GM12878 (cell line): Measurements from ENCODE around the gene DUSP14. TPM values are rescaled to one million over a fixed set of nuclear protein-coding genes. Genes with fewer than 3 reads are reported as not detected.

Source experiments
- ATAC-seq: fragments of 200-7000 bp; cut with Tn5 transposase; 3 replicates; pipeline ENCODE4 v1.9.1; 2020; ENCODE audit warnings: mild to moderate bottlenecking, moderate library complexity
- BruUV-seq: library from RNA; stranded (reverse); fragments of 400-500 nt; replicated peaks from 2 replicates; lab custom pipeline; 2021; lab: Mats Ljungman, UMichigan
- CTCF ChIA-PET: fragments of 300-600 bp; sonication (Branson Sonifier 250); formaldehyde crosslinking; extraction: SDS; loops from one replicate; lab custom pipeline; 2021; ENCODE audit warnings: inconsistent platforms; lab: Yijun Ruan, JAX
- POLR2A ChIA-PET: fragments of 350-600 bp; formaldehyde crosslinking; extraction: SDS; loops from one replicate; lab custom pipeline; 2021; ENCODE audit warnings: inconsistent platforms; lab: Charles Lee
- RAD21 ChIA-PET: fragments of 300-600 bp; sonication (Branson Sonifier 250); formaldehyde crosslinking; loops from one replicate; lab custom pipeline; 2023; ENCODE audit warnings: antibody characterized with exemption; ENCODE audit not compliant: unreplicated experiment; lab: Charles Lee
- SMC1A ChIA-PET: fragments of 300-600 bp; sonication (Branson Sonifier 250); formaldehyde crosslinking; loops from one replicate; lab custom pipeline; 2023; ENCODE audit not compliant: unreplicated experiment, uncharacterized antibody; lab: Charles Lee
- DNase-seq: peaks from one replicate; pipeline ENCODE4 v3.0.0-alpha.2; 2011; ENCODE audit warnings: low read depth, low spot score
- FAIRE-seq: peaks from 3 replicates; lab custom pipeline; 2011; peaks lifted over from hg19 to GRCh38; lab: Jason Lieb, UNC
- H2AFZ ChIP-seq: 2 replicates; pipeline ENCODE4 v1.6.0; 2011; ENCODE audit warnings: low read depth, low read length, control low read depth; ENCODE audit not compliant: control insufficient read depth
- H3K27ac ChIP-seq: 2 replicates; pipeline ENCODE4 v1.5.1; 2011; ENCODE audit warnings: control low read depth; ENCODE audit not compliant: control insufficient read depth, insufficient read depth
- H3K27me3 ChIP-seq, 2 experiments: replicated peaks in 1 of 2; 2 replicates each; pipeline versions ENCODE4 v1.6.0 to v1.6.1; 2011; ENCODE audit warnings: low read length in 1 of 2; ENCODE audit not compliant: control insufficient read depth in 2 of 2, insufficient read depth in 2 of 2
- H3K36me3 ChIP-seq, 2 experiments: 2 replicates each; pipeline ENCODE4 v1.5.1; 2011; ENCODE audit warnings: low read length in 1 of 2; ENCODE audit not compliant: control insufficient read depth in 2 of 2, insufficient read depth in 2 of 2
- H3K4me1 ChIP-seq: 2 replicates; pipeline ENCODE4 v1.6.1; 2011; ENCODE audit warnings: mild to moderate bottlenecking, low read length, moderate library complexity, mixed read lengths; ENCODE audit not compliant: control insufficient read depth, insufficient read depth
- H3K4me2 ChIP-seq: 2 replicates; pipeline ENCODE4 v1.6.0; 2011; ENCODE audit warnings: control low read depth; ENCODE audit not compliant: control insufficient read depth, insufficient read depth
- H3K4me3 ChIP-seq: fragments of 200-600 bp; sonication (generic); 2 replicates; pipeline ENCODE4 v1.5.1; 2016
- H3K79me2 ChIP-seq: 2 replicates; pipeline ENCODE4 v1.6.0; 2011; ENCODE audit warnings: low read length; ENCODE audit not compliant: control insufficient read depth, insufficient read depth
- H3K9ac ChIP-seq: 2 replicates; pipeline ENCODE4 v1.8.0; 2011; ENCODE audit warnings: low read length, control low read depth, mixed read lengths; ENCODE audit not compliant: control insufficient read depth, insufficient read depth
- H3K9me3 ChIP-seq: replicated peaks from 3 replicates; pipeline ENCODE4 v1.5.1; 2011; ENCODE audit warnings: mild to moderate bottlenecking, low read length; ENCODE audit not compliant: control insufficient read depth, insufficient read depth
- H4K20me1 ChIP-seq: 2 replicates; pipeline ENCODE4 v1.6.0; 2011; ENCODE audit not compliant: control insufficient read depth, insufficient read depth
- ETV6 ChIP-seq, 2 experiments: fragments of 450-650 bp in 1 of 2; IDR thresholded peaks in 1 of 2; conservative IDR thresholded peaks in 1 of 2; 2 replicates each; pipeline ENCODE4 v1.6.1; 2014; ENCODE audit warnings: antibody characterized with exemption in 1 of 2, borderline replicate concordance in 1 of 2, low read depth in 1 of 2, mild to moderate bottlenecking in 1 of 2, moderate library complexity in 1 of 2
- HDAC2 ChIP-seq: fragments of 200-600 bp; sonication (generic); IDR thresholded peaks from 2 replicates; pipeline ENCODE4 v1.6.1; 2017
- HDAC6 ChIP-seq: fragments of 200-600 bp; sonication (generic); IDR thresholded peaks from one replicate; pipeline ENCODE4 v1.8.0; 2017; ENCODE audit warnings: antibody characterized with exemption; ENCODE audit not compliant: unreplicated experiment
- IKZF1 ChIP-seq: fragments of 450-650 bp; conservative IDR thresholded peaks from 2 replicates; pipeline ENCODE4 v1.6.1; 2017; ENCODE audit warnings: antibody characterized with exemption, mild to moderate bottlenecking
- JUNB ChIP-seq: IDR thresholded peaks from 2 replicates; pipeline ENCODE4 v1.6.1; 2016; ENCODE audit warnings: antibody characterized with exemption, mild to moderate bottlenecking
- MEF2A ChIP-seq: IDR thresholded peaks from 2 replicates; pipeline ENCODE4 v1.6.1; 2011; ENCODE audit warnings: low read depth, mild to moderate bottlenecking, low read length, moderate library complexity; ENCODE audit not compliant: insufficient read depth
- MEF2B ChIP-seq: fragments of 450-650 bp; IDR thresholded peaks from 2 replicates; pipeline ENCODE4 v1.6.1; 2018; ENCODE audit warnings: mild to moderate bottlenecking, moderate library complexity; ENCODE audit not compliant: partially characterized antibody, poor library complexity, severe bottlenecking
- NBN ChIP-seq: fragments of 450-650 bp; IDR thresholded peaks from 2 replicates; pipeline ENCODE4 v1.6.1; 2016
- NFYA ChIP-seq: IDR thresholded peaks from 2 replicates; pipeline ENCODE4 v1.6.1; 2011; ENCODE audit warnings: low read depth, mild to moderate bottlenecking, low read length, improper control_type of control experiment, borderline replicate concordance
- NFYB ChIP-seq: IDR thresholded peaks from 2 replicates; pipeline ENCODE4 v1.6.1; 2011; ENCODE audit warnings: low read depth, mild to moderate bottlenecking, low read length, improper control_type of control experiment, moderate library complexity; ENCODE audit not compliant: insufficient read depth
- NR2C2 ChIP-seq: IDR thresholded peaks from 2 replicates; pipeline ENCODE4 v1.6.1; 2011; ENCODE audit warnings: borderline replicate concordance, low read depth; ENCODE audit not compliant: control insufficient read depth, insufficient read length
- NRF1 ChIP-seq: conservative IDR thresholded peaks from 2 replicates; pipeline ENCODE4 v1.6.1; 2011; ENCODE audit warnings: mild to moderate bottlenecking, low read depth, low read length, improper control_type of control experiment
- SMARCA5 ChIP-seq: fragments of 450-650 bp; IDR thresholded peaks from 2 replicates; pipeline ENCODE4 v1.6.1; 2017; ENCODE audit warnings: mild to moderate bottlenecking
- SREBF2 ChIP-seq: IDR thresholded peaks from 2 replicates; pipeline ENCODE4 v1.6.1; 2012; ENCODE audit warnings: mild to moderate bottlenecking, low read length
- SRF ChIP-seq, 2 experiments: IDR thresholded peaks; 2 replicates each; pipeline ENCODE4 v1.6.1; 2011; ENCODE audit warnings: low read depth in 2 of 2, low read length in 2 of 2, mild to moderate bottlenecking in 1 of 2, moderate library complexity in 1 of 2
- WGBS: methylation state at CpG from one replicate; pipeline ENCODE4 v1.1.6; 2016; ENCODE audit warnings: low lambda C conversion rate; ENCODE audit not compliant: insufficient replicate concordance, insufficient coverage; ENCODE audit errors: missing lambda C conversion rate; 5-methylcytosine and 5-hydroxymethylcytosine counted together
- in situ Hi-C: fragments of 300-500 bp; cut with MboI; formaldehyde crosslinking; loops from 9 replicates; pipeline ENCODE4 v1.14.3; 2018; ENCODE audit warnings: mixed read lengths
- intact Hi-C: fragments of 100-400 bp; cut with micrococcal nuclease; formaldehyde crosslinking; loops from one replicate; pipeline ENCODE4 v1.14.2; 2022; ENCODE audit not compliant: unreplicated experiment
- polyA plus RNA-seq, 11 experiments: library from polyadenylated mRNA; depleted of rRNA in 4 of 11; unstranded in 6 of 11; stranded (reverse) in 5 of 11; fragments of >200 nt; fragmentation: Nextera tagmentation in 4 of 11; fragmentation: Illumina TruSeq in 1 of 11; extraction: Ambion mirVana in 4 of 11; extraction: Trizol in 1 of 11; gene quantifications; 1 replicate in 1 of 11; 2 replicates in 10 of 11; pipeline versions ENCODE4 v1.2.1 to v1.2.3, GENCODE V29; 2011 to 2016; ENCODE audit warnings: inconsistent platforms in 2 of 11, missing spikeins in 2 of 11, low read depth in 1 of 11
- total RNA-seq, 4 experiments: library from RNA; depleted of rRNA in 3 of 4; stranded (reverse); fragments of >200 nt in 3 of 4; fragmentation: Illumina TruSeq in 1 of 4; extraction: Trizol in 1 of 4; gene quantifications; 2 replicates each; pipeline versions ENCODE4 v1.2.1 to v1.2.3, GENCODE V29; 2013 to 2021
- TF ChIP-seq, protein P1 (sequence below): fragments of 450-650 bp; formaldehyde crosslinking; IDR thresholded peaks from 2 replicates; pipeline ENCODE4 v1.5.0; 2022; ENCODE audit warnings: mild to moderate bottlenecking, missing genetic modification characterization
- TF ChIP-seq, protein P2 (sequence below): IDR thresholded peaks from 2 replicates; pipeline ENCODE4 v1.6.1; 2011; ENCODE audit warnings: low read depth, mild to moderate bottlenecking, low read length, moderate library complexity, borderline replicate concordance; ENCODE audit errors: extremely low read depth
- TF ChIP-seq, protein P3 (sequence below): fragments of 450-650 bp; IDR thresholded peaks from 2 replicates; pipeline ENCODE4 v1.6.1; 2017; ENCODE audit warnings: mild to moderate bottlenecking, moderate library complexity

Gene DUSP14
- total and polyA plus RNA-seq, 10 of the 15 experiments (the other 5 are each of a cell fraction or from before 2014, with no cell fraction given) = 14.5 to 36.5 (median 24.4) TPM

DNA sequence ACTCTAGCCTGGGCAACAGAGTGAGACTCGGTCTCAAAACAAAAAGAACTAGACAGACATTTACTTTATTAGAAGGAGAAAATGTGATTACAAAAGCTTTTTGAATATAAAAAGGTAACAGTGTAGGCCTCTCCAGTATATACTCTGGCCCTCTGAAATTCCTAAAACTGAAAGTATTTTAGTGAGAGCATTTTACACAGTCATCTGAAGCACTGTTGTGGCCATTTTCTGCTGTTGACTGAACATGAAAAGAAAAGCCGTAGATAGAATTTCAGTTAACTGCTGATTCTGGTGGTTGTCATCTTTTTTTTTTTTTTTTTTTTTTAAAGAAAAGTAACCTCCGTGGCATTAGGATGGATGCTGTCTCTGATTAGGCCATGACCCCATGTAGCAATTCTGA is 15.6 kb downstream of the DUSP14 start:
- ChIA-PET SMC1A (no interaction called here), CTCF (no interaction called here), RAD21 (interaction anchor here (0.7 kb wide), 1 partner anchor 28 kb away, joined by 3 read pairs; no protein-coding TSS in a partner anchor), POLR2A (no interaction called here)
- intact Hi-C loops = no loop called here
- H2AFZ ChIP-seq = no peak overlapping the region
- no peaks in the 10 kb centered on the region; the same call in 1 of the 2 replicates for H3K79me2 ChIP-seq
- no peaks in the 10 kb centered on the region for H3K9me3 ChIP-seq
- no TSS peak for BruUV-seq
- no peak for DNase-seq
- WGBS = 57% methylated on average over 3 of the region's 3 CpGs
- H3K4me2 ChIP-seq = no peak overlapping the region
- no peaks in the 10 kb centered on the region for H4K20me1 ChIP-seq
- H3K27ac ChIP-seq = no peak overlapping the region
- FAIRE-seq = no peak
- no peaks in the 10 kb centered on the region for H3K4me1 ChIP-seq
- peaks cover 0 to 2% of the 10 kb centered on the region in 2 experiments; a peak in 3 of 4 replicates for H3K36me3 ChIP-seq
- in situ Hi-C loops = loop anchor here (25.0 kb wide), 1 partner anchor 882 kb away; no protein-coding TSS in a partner anchor
- no peak for TF ChIP-seq NFYA
- no peak for TF ChIP-seq SMARCA5
- TF ChIP-seq NFYB = no peak
- no peak for TF ChIP-seq NRF1
- TF ChIP-seq, protein P1, sequence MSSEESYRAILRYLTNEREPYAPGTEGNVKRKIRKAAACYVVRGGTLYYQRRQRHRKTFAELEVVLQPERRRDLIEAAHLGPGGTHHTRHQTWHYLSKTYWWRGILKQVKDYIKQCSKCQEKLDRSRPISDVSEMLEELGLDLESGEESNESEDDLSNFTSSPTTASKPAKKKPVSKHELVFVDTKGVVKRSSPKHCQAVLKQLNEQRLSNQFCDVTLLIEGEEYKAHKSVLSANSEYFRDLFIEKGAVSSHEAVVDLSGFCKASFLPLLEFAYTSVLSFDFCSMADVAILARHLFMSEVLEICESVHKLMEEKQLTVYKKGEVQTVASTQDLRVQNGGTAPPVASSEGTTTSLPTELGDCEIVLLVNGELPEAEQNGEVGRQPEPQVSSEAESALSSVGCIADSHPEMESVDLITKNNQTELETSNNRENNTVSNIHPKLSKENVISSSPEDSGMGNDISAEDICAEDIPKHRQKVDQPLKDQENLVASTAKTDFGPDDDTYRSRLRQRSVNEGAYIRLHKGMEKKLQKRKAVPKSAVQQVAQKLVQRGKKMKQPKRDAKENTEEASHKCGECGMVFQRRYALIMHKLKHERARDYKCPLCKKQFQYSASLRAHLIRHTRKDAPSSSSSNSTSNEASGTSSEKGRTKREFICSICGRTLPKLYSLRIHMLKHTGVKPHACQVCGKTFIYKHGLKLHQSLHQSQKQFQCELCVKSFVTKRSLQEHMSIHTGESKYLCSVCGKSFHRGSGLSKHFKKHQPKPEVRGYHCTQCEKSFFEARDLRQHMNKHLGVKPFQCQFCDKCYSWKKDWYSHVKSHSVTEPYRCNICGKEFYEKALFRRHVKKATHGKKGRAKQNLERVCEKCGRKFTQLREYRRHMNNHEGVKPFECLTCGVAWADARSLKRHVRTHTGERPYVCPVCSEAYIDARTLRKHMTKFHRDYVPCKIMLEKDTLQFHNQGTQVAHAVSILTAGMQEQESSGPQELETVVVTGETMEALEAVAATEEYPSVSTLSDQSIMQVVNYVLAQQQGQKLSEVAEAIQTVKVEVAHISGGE (CRISPR knock-in tag) = no peak
- TF ChIP-seq, protein P2, sequence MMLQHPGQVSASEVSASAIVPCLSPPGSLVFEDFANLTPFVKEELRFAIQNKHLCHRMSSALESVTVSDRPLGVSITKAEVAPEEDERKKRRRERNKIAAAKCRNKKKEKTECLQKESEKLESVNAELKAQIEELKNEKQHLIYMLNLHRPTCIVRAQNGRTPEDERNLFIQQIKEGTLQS = no peak
- no peak for TF ChIP-seq SREBF2
- no peak for TF ChIP-seq IKZF1
- TF ChIP-seq MEF2B = no peak
- no peak for TF ChIP-seq SRF (IDR thresholded peaks at IDR 0.05; ENCODE audit: low read depth in 2 of 2, low read length in 2 of 2)
- TF ChIP-seq NBN = no peak
- TF ChIP-seq, protein P3, sequence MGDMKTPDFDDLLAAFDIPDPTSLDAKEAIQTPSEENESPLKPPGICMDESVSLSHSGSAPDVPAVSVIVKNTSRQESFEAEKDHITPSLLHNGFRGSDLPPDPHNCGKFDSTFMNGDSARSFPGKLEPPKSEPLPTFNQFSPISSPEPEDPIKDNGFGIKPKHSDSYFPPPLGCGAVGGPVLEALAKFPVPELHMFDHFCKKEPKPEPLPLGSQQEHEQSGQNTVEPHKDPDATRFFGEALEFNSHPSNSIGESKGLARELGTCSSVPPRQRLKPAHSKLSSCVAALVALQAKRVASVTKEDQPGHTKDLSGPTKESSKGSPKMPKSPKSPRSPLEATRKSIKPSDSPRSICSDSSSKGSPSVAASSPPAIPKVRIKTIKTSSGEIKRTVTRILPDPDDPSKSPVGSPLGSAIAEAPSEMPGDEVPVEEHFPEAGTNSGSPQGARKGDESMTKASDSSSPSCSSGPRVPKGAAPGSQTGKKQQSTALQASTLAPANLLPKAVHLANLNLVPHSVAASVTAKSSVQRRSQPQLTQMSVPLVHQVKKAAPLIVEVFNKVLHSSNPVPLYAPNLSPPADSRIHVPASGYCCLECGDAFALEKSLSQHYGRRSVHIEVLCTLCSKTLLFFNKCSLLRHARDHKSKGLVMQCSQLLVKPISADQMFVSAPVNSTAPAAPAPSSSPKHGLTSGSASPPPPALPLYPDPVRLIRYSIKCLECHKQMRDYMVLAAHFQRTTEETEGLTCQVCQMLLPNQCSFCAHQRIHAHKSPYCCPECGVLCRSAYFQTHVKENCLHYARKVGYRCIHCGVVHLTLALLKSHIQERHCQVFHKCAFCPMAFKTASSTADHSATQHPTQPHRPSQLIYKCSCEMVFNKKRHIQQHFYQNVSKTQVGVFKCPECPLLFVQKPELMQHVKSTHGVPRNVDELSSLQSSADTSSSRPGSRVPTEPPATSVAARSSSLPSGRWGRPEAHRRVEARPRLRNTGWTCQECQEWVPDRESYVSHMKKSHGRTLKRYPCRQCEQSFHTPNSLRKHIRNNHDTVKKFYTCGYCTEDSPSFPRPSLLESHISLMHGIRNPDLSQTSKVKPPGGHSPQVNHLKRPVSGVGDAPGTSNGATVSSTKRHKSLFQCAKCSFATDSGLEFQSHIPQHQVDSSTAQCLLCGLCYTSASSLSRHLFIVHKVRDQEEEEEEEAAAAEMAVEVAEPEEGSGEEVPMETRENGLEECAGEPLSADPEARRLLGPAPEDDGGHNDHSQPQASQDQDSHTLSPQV = no peak
- TF ChIP-seq HDAC2 = no peak
- TF ChIP-seq NR2C2 = no peak
- TF ChIP-seq ETV6 (conservative IDR thresholded peaks at IDR 0.05 in 1 of 2, IDR thresholded peaks at IDR 0.05 in 1 of 2; ENCODE audit: borderline replicate concordance in 1 of 2, low read depth in 1 of 2) = no peak
- TF ChIP-seq HDAC6 = no peak
- no peak for TF ChIP-seq MEF2A
- no peak for TF ChIP-seq JUNB
- no peaks in the 10 kb centered on the region for H3K27me3 ChIP-seq
- no peak for ATAC-seq
- no peak overlapping the region for H3K4me3 ChIP-seq
- H3K9ac ChIP-seq = no peak overlapping the region
